RCC 7860 (cell line): Measurements from ENCODE around the gene RGL3.
A peak's percentile ranks its signal among the peaks of the same experiment; 100 is the strongest.
"Not testable (repeated sequence)": the region's sequence is repeated elsewhere in the genome, so short reads cannot be mapped to it uniquely, and the experiment has no call there.

Experiments
- DNase-seq: peaks from one replicate; pipeline ENCODE4 v3.0.0-alpha.2; 2015; ENCODE audit warnings: low spot score
- FAIRE-seq: peaks from 2 replicates; lab custom pipeline; 2012; peaks lifted over from hg19 to GRCh38; lab: Jason Lieb, UNC

RGL3 gene

DNA sequence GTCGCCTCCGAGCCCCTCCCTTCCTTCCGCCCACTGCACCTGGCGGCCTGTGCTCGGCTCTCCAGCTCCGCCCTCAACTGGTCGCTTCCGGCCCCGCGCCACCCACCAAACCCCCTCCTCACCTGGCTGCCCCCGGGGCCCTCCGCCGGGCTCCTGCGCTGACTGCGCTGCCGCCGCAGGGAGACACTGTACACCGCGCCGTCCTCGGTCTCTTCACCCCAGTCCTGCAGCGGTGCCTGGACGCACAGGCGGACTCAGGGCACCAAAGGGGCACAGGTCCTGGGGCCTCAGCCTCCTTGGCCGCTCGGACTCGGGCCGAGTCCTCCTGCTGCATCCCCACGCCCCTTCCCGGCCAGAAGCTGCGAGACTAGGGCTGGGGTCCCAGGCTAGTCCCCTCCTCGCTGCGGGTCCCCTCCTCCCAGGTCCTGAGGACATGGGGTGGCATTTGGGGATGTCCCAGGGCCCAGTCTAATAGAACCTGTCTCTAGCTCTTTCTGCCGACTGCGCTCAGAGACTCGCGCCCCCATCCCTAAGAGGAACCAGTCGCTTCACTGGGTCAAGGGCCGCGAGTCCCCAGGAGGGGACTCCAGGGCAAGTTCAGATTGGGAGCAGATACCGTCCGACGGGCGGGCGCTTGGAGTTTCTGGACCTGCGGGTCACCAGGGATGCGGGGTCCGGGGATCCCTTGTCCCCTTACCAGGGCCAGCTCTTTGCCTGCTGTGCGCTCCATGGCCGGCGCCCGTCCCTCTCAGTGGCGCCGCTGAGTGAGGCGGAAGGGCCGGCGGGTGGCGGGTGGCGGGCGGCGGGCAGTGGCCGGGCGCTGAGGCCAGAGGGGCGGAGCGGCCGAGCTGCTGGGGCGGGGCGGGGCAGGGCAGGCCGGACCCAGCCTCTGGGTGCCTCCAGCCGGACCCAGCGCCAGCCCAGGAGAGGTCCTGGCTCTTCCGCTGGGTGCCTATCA is at the start of gene RGL3:
TSS of gene RGL3 (minus strand) at position 766 of the 958 bp plus-strand sequence. CDS start at position 730, 36 bp downstream.
- no peak for FAIRE-seq
- DNase-seq = peak; percentile 17

DNA sequence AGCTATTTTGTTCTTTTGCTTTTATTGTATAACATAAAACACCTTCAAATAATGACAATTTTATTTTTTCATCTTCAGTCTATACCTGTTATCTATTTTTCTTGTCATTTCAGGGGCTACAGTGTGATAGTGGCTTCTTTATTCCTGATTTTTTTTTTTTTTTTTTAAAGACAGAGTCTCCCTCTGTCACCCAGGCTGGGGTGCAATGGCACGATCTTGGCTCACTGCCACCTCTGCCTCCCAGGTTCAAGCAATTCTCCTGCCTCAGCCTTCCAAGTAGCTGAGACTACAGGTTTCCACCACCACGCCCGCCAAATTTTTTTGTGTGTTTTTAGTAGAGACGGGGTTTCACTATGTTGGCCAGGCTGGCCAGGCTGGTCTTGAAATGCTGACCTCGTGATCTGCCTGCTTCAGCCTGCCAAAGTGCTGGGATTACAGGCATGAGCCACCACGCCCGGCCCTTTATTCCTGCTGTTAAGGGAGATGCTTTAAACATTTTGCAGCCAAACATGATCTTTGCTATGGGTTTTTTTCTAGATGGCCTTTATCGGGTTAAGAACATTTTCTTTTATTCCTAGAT is 49.2 kb upstream of the RGL3 start:
- DNase-seq, FAIRE-seq: not testable (repeated sequence)

GRCh38 chr19:11465600-11465999 is 46.5 kb upstream of the RGL3 start:
- FAIRE-seq (no peak), DNase-seq (no peak)

DNA sequence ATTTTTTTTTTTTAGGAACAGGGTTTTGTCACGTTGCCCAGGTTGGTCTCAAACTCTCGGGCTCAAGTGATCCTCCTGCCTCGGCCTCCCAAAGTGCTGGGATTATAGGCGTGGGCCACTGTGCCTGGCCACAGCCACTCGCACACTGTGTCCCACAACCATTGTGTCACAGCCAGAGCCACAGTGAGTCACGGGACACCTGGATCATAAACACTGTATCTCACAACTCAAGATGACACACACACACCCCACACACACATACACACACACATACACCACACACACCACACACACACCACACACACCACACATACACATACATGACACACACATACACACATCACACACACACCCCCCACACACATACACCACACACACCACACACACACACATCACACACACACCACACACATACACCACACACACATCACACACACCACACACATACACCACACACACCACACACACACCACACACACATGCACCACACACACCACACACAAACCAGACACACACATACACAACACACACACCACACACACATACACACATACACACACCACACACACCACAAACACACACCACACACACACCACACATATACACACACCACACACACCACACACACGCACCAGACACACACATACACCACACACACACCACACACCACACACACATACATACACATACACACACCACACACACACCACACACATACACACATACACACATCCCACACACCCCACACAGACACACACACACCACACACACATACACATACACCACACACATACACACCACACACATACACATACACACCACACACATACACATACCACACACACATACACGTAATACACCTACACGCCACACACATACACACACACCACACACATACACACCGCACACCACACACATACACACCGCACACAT is 45.5 kb upstream of the RGL3 start:
- no peak for FAIRE-seq
- DNase-seq = no peak

GRCh38 chr19:11463391-11463790 is 44.3 kb upstream of the RGL3 start:
- FAIRE-seq (no peak), DNase-seq (no peak)

- FAIRE-seq (no peak), DNase-seq (no peak)
These were observed 42.3 kb upstream of the RGL3 start for GRCh38 chr19:11461453-11461852.

DNA sequence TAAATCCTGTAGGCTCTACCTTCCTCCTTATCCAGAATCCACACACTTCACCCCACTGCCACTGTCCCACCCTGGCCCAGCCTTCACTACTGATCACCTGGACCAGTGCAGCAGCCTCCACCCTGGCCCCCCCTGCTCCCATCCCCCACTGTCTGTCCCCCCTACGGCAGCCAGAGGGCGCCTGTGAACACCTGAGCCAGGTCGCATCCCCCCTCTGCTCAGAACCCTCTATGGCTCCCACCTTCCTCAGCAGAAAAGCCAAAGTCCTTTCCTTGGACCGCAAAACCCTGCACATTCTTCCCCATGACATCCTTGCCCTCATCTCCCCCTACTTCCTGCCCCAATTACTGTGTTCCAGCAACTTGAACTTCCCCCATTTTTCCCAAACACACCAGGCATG is 41.1 kb upstream of the RGL3 start:
- FAIRE-seq (no peak), DNase-seq (no peak)

DNA sequence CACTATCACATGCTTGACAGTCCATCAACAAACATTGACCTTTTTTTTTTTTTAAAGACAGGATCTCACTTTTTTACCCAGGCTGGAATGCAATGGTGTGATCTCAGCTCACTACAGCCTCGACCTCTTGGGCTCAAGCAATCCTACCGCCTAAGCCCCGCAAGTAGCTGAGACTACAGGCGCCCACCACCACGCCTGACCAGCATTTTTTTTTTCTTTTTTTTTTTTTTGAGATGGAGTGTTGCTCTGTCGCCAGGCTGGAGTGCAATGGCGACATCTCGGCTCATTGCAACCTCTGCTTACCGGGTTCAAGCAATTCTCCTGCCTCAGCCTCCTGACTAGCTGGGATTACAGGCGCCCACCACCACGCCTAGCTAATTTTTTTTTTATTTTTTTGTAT is 39.8 kb upstream of the RGL3 start:
- not testable (repeated sequence) for FAIRE-seq, DNase-seq

- DNase-seq (no peak), FAIRE-seq (no peak)
These were observed 39.3 kb upstream of the RGL3 start for GRCh38 chr19:11458236-11458900.

GRCh38 chr19:11457831-11458230 is 38.7 kb upstream of the RGL3 start:
- no peak for FAIRE-seq

GRCh38 chr19:11457115-11457514 is 38.0 kb upstream of the RGL3 start:
- FAIRE-seq (no peak), DNase-seq (no peak)

More at GRCh38 chr19:11457831-11458230, 38.7 kb upstream of the RGL3 start:
- DNase-seq = no peak

- no peak for DNase-seq
- no peak for FAIRE-seq
These were observed 37.5 kb upstream of the RGL3 start for GRCh38 chr19:11456659-11457058.

GRCh38 chr19:11455233-11455554 is 36.1 kb upstream of the RGL3 start:
- FAIRE-seq, DNase-seq: not testable (repeated sequence)

DNA sequence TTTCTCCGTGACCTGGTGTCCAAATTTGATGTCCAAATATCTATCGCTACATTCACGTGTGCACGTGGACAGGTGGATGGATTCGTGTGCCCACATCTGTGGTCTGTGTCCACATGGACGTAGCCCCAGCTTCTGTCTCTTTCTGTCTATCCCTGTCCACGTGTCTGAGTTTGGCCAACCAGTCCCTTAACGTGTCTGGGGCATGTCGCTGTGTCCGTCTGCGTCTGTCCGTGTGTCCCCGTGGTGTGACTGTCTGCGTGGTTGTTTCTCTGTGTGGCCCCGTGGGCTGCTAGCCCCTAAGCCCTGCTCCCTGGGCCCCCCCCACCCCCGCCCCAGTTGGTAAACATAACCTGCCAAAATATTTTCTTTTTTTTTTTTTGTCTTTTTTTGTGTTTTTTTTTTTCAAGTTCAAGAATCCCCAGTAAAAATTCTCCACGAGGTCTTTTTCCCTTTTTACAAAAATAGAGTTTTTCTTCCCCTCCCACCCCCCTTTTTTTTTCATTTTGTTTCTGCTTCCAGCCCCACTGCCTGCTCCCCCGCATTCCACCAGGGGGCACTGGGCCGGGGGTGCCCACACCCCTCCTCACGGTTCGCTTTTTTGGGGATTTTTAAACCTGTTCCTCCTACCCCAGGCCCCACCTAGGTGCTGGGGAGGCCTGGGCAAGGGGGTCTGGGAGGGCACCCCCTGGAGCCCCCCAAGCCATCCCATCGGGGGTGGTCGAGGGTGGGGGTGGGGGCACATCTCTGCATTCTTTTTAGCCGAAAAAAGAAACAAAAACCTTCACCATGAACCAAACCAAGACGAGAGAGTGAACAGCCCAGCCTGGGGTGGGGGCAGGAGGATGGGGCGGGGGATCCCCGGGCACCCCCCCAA is 34.6 kb upstream of the RGL3 start:
- DNase-seq = no peak
- no peak for FAIRE-seq

GRCh38 chr19:11452620-11453310 is 33.7 kb upstream of the RGL3 start:
- no peak for FAIRE-seq
- DNase-seq = no peak

- FAIRE-seq = no peak
These were observed 32.9 kb upstream of the RGL3 start for GRCh38 chr19:11451871-11452619.

DNA sequence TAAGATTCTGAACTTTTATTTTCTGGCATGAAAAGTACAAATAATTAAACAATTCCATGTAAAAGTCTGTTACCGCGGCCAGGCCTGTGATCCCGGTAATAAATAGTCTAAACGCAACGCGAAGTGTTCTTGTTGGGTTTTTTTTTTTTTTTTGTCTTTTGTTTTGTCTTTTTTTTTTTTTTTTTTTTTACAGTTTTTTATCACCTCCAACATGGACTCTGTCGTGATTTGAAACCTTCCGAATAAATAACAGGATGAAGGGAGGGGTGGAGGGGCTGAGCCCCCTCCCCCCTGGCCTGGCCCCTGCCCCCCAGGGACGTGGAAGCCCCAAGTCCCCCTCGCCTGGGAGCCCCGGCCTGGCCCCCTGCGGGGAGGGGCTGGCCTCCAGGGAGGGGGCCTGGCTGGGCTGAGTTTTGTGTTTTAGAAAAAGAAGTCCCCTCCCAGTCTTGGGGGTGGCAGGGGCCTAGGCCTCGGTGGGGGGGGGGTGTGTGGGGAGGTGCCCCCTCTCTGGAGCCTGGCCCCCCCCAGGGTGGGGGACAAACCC is 32.3 kb upstream of the RGL3 start:
- no peak for DNase-seq
- no peak for FAIRE-seq

More at GRCh38 chr19:11451871-11452619, 32.9 kb upstream of the RGL3 start:
- DNase-seq = no peak
